HG03196 (cell line): ENCODE measurements around the gene SEC24B.
A peak's percentile ranks its signal among the peaks of the same experiment; 100 is the strongest.
"Not testable (repeated sequence)": the region's sequence is repeated elsewhere in the genome, so short reads cannot be mapped to it uniquely, and the experiment has no call there.

Experiments used
- ATAC-seq: cut with Tn5 transposase; IDR thresholded peaks from one replicate; pipeline ENCODE4 v1.9.1; 2021; ENCODE audit not compliant: unreplicated experiment

Gene SEC24B

DNA sequence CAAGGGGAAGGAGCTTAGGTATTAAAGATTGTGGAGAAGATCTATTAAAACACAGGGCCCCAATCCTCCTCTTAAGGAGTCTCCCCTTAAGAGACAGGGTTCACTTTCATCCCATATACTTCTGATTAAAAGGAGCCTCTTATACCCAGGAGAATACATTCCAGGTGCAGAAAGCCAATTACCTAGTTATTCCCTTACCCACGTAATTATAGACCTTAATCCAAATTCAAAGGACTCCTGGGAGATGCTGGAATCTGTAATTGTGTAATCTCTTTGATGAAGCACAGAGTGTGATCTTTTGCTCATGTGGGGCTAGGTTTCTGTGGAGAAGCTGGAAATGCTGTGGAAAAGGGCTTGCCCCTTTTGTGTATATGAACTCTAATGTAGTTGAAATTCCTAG lies 1.4 kb upstream of the SEC24B start:
- ATAC-seq, result no peak

DNA sequence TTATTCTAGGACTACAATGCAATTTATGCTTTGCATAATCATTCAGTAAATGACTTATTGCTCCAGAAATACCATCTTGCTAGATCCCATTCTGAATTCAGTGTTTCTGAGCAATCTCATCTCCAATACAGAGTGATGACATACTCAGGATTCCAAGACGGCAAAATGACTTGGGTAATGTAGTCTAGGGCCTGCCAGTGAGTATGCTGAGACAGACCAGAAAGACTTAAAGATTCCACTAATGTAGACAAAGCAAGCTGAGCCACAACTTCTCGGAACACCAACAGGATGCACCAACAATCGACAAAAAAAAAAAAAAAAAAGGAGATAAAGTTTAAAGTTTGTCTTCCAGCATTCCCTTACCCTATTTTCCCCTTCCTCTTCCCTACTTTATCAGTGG lies 919 bp upstream of the SEC24B start:
- no peak for ATAC-seq

DNA sequence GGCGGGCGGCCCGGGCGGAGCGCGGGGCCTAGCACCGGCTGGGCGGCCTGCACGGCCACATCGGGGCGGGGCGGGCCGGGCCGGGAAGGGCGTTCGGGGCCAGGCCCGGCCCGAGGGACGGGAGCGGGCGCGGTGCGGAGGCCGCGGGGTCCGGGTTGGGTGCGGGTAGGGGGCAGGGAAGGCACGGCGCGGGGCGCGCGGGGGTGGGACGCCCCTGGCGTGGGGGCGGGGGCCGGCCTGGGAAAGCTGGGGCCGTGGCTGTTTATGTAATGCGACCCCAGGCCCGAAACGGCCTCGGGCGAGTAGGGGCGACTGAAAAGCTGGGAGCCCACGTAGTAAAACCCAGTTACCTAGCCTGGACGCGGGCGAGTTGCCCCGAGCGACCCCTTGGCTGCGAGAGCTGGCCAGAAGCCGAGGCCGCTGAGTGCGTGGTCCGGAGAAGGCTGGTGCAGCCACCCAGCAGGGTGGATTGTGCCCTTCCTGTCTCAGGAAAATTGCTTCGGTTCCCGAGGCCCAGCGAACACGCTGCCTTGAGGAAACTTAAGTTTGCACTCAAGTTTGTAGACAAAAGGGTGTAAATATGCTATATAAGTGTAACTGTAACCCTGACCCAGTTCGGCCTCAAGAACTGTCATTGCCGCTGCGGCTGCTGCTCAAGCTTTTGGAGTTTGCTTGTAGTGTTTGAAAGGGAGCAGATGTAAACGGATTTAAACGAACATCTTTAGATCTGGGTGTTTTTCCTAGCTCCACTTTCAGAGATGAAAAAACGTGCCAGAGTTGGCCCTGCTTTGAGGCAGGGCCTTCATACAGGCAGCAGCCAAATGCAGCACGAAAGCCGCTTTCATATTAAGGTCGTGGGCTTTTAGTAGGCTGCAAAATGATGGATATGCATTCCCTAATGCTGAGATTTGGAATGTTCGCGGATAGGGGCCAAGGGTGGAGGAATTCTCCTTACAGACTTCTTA lies 674 bp downstream of the SEC24B start:
- peak; percentile 38 for ATAC-seq

DNA sequence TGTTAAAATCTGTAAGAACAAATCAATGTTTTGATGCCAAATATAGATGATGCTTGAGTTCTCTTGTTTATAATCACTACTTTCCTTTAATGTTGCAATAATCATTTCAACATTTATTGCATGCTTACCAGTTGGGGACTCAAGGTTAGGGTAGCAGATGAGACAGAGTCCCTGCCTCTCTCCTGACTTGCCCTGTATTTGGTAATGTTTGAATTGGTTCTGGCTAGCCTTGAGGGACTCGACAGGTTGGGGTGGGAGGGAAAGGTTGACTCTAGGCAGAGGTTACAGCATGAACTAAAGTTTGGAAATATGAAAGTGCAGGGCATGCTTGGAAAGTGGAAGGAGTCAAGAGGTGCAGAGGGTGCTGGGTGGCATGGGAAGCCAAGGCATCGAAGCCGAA lies 2.0 kb downstream of the SEC24B start:
- no peak for ATAC-seq

DNA sequence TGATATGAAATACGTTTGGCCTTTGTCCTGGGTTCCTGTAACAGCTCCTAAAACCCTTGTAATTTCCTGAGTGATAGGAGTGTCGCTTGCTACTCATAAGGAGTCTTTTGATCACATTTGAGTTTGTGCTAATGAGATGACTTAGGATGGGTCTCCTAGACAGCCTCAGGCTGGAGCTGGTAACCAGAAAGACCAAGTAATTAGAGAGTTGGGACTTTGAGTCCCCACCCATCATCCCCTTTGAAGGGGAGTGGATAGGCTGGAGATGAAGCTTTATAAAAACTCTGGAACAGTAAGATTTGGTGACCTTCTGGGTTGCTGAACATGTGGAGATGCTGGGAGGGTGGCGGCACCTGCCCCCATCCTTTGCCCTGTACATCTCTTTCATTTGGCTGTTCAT lies 2.9 kb downstream of the SEC24B start:
- no peak for ATAC-seq

DNA sequence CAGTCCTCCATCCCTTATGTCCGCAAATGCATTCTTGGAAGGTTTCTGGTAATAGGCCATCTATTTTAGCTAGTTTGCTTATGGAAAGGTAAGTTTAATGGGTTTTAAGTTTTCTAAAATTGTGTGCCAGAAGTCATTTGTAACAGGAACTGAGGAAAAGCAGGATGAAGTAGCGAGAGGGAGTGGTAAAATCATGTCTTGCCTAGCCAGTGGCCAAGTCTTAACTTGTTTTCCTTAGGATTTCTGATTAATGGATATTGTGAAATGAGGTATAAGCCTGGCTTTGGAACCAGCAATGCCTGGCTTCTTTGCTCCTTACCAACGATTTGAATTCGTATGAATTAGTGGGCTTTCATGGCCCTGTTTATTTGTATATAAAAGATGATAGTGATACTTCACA lies 7.3 kb downstream of the SEC24B start:
- ATAC-seq, result no peak

DNA sequence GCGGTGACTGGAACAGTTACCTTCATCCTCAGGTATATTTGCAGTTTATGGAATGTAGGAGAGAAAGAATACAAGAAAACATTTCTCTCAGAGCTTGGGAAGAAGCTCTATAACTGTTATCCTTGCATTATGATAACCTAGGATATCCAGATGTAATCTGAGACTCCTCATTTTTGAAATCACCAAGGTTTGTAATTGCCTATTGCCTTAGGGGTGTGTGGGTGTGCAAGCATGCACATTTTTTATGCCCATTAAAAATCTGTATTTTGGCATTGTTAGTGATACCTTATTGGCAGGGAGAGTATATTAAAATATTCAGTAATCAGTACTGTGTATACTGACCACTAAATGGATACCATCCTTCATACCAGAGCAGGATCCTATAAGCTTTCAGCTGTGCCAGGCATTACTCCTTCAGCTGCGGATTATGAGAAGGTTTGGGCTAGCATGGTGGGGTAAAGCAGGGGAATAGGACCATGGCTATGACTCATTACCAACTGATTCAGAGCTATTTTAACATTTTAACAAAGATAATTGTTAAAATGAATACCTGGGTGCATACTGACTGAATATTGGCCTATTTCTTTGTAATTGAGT lies 8.3 kb downstream of the SEC24B start:
- no peak for ATAC-seq

DNA sequence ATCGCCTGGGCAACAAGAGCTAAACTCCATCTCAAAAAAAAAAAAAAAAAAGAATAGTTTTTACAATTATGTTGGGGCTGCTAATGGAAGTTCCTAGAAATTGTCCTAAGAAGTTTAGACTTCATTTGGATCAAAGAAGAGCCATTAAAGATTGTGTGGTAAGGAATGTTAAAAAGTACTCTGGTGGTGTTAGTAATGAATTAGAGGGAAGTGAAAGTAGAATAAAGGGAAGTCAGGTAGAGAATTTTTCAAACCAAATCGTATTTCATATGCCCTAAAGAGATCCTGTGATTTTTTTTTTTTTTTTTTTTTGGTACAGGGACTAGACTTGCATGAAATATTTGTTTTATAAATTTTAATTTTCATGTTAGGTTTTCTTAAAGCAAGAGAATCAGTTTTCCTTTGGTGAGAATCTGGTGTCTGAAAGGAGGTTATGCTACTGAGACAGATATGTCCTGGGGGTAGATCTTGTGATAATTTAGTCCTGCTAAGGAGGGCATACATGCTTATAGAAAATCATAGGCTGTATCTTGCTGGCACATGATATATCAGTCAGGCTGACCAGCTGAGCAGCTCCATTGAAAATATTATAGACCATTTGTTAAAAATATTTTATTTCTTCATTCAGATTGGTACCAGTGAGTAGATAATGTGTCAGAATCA lies 10.7 kb downstream of the SEC24B start:
- ATAC-seq, result peak; percentile 51

DNA sequence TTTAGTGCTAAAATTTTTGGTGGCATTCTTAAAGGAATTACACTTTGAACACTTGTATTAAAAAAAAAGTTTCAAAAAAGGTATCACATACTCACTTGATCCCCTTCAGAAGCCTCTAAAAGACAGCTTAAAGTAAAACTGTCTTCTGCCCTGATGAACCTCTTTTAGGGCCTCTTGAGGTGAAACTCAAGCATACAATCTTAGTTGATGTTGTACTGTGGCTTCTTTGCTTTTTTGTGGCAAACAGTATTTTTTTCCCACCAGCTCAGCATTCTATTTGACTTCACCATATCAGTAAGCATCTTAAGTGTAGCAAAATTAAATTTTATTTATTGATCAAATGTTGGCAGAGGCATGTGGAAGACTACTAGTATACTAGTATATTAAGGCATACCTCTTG lies 13.7 kb downstream of the SEC24B start:
- ATAC-seq, result no peak

DNA sequence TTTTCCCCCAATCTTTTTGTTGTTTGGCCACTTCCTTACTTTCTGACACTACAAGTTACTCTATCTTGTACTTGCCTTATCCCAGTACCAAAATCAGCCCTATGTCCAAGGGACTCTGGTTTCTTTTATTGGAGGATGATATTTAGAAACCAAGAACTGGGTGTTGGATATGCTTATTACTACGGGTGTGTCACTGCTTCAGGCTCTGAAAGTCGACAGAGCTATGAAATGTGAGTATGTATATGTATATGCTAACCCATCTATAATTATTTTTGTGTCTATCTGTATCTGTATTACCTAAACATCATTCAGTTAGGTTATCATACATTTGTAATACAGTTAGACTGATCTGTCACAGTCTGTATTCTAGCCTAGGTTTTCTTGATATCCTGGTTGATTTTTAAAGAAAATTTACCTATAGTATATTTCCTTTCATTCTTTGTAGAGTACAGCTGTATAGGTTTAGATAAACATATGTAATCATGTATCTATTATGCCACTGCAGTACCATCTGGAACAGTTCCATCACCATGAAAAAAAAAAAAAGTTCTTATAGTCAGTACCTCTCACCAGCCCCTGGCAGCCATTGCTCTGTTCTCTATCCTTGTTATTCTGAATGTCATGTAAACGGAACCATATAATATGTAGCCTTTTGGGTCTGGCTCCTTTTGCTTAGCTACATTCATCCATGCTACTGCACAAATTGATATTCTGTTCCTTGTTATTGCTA lies 18.1 kb downstream of the SEC24B start:
- ATAC-seq, result no peak

DNA sequence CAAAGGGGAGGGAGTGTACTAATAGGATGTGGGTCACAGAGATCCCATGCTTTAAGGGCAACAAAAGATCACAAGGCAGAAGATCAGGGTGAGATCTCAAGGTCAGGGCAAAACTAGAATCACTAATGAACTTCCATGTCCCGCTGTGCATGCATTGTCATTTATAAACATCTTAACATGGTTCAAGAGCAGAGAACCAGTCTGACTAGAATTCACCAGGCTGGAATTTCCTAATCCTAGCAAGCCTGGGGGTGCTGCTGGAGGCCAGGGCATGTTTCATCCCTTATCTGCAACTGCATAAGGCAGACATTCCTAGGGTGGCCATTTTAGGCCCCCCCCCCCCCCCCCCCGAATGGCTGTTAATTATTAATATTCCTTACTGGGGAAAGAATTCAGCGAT lies 19.5 kb downstream of the SEC24B start:
- not testable (repeated sequence) for ATAC-seq

DNA sequence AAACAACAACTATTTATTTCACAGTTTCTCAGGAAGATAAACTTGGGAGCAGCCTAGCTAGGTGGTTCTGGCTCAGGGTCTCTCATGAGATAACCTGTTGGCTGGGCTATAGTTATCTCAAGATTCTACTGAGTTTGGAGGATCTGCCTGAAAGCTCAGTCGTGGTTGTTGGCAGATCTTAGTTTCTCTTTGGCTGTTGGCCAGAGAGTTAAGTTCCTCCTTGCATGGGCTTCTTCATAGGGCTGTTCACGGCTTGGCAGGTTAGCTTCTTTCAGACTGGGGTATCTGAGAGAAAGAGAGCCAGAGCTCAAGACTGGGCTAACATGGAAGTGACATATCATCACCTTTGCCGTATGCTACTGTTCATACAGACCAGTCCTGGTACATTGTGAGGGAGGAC lies 28.7 kb downstream of the SEC24B start:
- no peak for ATAC-seq

DNA sequence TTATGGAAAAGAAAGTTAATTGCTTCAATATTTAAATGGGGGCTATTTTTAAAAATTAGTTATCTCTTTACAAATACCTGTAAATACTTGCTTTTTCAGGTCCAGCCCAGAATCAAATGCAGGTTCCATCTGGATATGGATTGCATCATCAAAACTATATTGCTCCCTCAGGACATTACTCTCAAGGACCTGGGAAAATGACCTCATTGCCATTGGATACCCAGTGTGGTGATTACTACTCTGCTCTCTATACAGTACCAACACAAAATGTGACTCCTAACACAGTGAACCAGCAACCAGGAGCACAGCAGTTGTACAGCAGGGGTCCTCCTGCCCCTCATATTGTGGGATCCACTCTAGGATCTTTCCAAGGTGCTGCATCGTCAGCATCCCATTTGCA lies 29.2 kb downstream of the SEC24B start:
- ATAC-seq, result no peak

DNA sequence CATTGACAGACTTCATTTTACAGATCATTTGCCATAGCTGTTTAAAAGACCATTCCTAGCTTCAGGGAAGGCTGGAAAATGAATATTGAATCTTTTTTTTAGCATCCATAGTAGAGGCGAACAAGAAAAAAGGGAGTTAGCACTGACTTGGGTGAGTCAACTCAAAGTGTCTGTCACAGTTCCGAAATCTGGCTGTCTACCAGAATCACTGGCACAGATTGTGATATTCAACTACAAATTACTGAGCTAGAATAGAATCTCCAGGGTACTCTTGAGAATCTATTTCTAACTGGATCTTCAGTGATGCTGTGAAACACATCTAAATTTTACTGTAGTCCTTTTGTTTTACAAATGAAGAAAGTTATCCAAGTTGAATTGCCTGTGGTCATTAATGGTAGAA lies 31.5 kb downstream of the SEC24B start:
- no peak for ATAC-seq

DNA sequence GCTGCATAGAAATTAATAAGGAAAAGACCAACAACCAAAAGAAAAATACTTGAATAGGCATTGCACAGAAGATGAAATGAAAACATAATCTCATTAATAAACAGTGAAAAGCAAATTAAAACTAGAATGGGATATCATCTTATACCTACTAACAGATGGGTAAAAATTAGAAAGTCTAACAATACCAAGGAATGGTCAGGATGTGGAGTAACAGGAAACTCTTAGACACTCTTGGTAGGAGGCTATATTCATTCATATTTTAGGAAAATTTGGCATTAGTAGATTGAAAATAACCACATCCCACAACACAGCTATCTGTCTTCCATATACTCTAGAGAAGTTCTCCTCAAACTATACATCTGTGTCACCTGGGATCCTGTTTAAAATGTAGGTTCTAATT lies 36.3 kb downstream of the SEC24B start:
- no peak for ATAC-seq

DNA sequence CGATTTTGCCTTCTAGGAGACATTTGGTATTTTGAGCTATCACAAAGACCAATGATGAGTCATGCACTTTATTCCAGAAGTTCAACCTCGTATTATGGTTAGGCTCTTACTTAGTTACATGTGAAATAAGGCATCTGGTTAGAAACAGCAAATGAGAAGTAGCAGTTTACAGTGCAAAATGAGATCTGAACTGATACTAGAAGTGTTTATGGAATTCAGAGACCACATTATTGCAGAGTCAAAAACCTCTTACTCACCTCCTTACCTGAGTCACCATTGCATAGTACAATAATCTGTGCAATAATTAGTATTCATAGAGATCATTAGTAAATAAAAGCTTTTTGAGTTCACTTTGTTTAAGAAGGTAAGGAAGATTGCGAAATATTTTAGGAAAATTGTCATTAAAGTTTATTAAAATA lies 38.7 kb downstream of the SEC24B start:
- ATAC-seq, result no peak

DNA sequence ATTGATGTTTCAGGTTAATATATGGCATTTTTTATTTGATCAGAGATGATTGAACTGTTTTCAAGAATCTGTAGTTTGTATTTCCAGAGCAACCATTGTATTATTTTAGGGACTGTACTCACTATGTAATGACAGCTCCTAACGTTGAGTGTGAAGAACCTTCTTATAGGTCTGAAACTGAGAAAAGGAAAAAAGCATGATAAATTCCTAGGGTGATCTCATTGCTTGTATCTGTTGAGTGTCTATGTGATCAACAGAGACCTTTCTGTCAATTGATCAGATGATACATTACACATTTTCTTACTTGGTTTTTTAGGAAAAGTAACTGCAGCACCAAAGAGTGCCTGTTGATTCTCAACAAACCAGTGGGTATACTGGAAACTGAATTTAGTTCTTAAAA lies 40.2 kb downstream of the SEC24B start:
- ATAC-seq, result no peak

DNA sequence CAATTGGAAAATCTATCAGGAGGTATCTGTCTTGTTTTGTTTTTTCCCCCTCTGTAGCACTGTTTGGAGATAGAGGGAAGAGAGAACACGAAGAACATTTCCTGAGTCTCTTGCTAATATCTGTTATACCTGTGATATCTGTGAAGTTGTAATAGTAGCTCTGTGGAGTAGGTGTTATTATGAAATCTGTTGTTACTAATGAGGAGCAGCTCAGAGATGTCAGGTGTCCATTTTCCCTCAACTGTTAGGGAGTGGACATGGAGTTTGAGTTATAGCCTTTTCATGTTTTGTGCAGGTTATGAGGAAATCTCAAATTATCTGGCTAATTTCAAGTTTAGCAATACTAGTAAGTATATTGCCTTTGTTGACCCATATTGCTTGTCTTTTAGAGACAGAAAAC lies 52.4 kb downstream of the SEC24B start:
- no peak for ATAC-seq

DNA sequence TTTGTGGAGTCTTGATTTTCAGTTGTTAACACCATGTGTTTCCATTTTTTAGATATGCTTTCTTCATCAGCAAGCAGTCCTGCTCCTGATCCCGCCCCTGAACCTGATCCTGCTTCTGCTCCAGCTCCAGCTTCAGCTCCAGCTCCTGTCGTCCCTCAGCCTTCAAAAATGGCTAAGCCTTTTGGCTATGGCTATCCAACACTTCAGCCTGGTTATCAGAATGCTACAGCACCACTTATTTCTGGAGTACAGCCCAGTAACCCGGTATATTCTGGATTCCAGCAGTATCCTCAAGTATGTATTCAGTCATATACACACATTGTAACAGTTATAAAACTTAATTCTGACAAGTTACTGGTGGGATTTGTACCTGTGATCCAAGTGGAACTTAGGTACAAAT lies 60.9 kb downstream of the SEC24B start:
- ATAC-seq, result no peak

DNA sequence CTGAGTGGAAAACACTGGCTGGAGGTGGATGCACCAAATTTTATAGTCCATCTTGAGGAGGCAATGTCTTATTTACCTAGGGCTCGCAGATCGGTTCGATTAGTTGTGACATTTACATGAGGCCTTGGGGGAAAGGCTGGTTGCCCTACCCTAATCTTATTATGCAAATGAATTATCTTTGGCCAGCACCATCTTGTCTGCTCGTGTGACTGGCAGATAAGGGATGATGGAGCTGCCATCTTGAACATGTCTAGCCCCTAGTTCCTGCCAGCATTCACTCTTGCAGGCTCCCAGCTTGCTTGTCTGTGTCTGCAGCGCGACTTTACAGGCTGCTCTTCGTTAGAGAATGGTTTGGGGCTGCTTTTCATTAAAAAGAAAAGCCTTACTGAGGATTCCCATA lies 61.9 kb downstream of the SEC24B start:
- ATAC-seq, result no peak

DNA sequence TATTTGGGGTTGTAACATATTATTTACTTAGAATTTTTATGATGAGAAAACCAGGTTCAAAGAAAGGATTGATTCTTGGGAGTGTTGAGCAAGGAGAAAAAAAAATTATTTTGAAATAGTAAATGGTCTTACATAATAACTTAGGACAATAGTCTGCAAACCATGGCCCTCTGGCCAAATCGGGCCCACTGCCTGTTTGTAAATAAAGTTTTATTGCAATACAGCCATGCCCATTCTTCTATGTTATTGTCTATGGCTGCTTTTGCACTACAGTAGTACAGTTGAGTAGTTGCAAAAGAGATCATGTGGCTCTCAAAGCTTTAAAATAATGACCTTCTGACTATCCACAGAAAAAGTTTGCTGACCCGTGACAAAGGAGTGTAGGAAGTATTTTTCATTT lies 63.3 kb downstream of the SEC24B start:
- no peak for ATAC-seq
